ENCODE data around the gene PPP1R3D. TPM values are rescaled to one million over a fixed set of nuclear protein-coding genes. Genes with fewer than 3 reads are reported as not detected.

PPP1R3D gene
- total and polyA plus RNA-seq, 9 of the 15 experiments (the other 6 are each of a cell fraction or from before 2014, with no cell fraction given) = 0.35 to 3.3 (median 1.8) TPM

GRCh38 chr20:59933296-59933848, 6.7 kb downstream of the PPP1R3D start, which contains the start of gene SYCP2 (continued):
- no peak for TF ChIP-seq PML (IDR thresholded peaks at IDR 0.05; ENCODE audit: low read length)
- TF ChIP-seq ZNF407 (IDR thresholded peaks at IDR 0.05; ENCODE audit: low read depth) = no peak
- TF ChIP-seq LEF1 (IDR thresholded peaks at IDR 0.05) = no peak
- TF ChIP-seq SMARCC2 (IDR thresholded peaks at IDR 0.05; ENCODE audit: low read depth) = no peak
- TF ChIP-seq RUNX1 (IDR thresholded peaks at IDR 0.05; ENCODE audit: low read depth) = no peak
- TF ChIP-seq MAX (CRISPR knock-in tag; IDR thresholded peaks at IDR 0.05) = peak; percentile 79
- no peak for TF ChIP-seq ZNF584 (CRISPR knock-in tag; IDR thresholded peaks at IDR 0.05; ENCODE audit: low read depth)
- no peak for TF ChIP-seq KDM2B (CRISPR knock-in tag; IDR thresholded peaks at IDR 0.05)
- no peak for TF ChIP-seq EHMT2 (IDR thresholded peaks at IDR 0.05)
- TF ChIP-seq POLR3G (IDR thresholded peaks at IDR 0.05; ENCODE audit: extremely low read depth, insufficient read length, insufficient replicate concordance) = no peak
- TF ChIP-seq LARP7 (IDR thresholded peaks at IDR 0.05) = no peak
- TF ChIP-seq CAMTA2 (CRISPR knock-in tag; conservative IDR thresholded peaks at IDR 0.05) = no peak
- TF ChIP-seq YBX1 (IDR thresholded peaks at IDR 0.05) = no peak
- TF ChIP-seq FOXA1 (IDR thresholded peaks at IDR 0.05; ENCODE audit: borderline replicate concordance) = no peak
- no peak for TF ChIP-seq TAF9B (IDR thresholded peaks at IDR 0.05; ENCODE audit: partially characterized antibody)
- TF ChIP-seq KLF10 (CRISPR knock-in tag; IDR thresholded peaks at IDR 0.05) = no peak
- TF ChIP-seq ZNF23 (CRISPR knock-in tag; IDR thresholded peaks at IDR 0.05) = no peak
- TF ChIP-seq MCM5 (IDR thresholded peaks at IDR 0.05; ENCODE audit: low read depth) = no peak
- no peak for TF ChIP-seq KLF6 (CRISPR knock-in tag; IDR thresholded peaks at IDR 0.05; ENCODE audit: borderline replicate concordance)
- TF ChIP-seq ZBTB17 (CRISPR knock-in tag; IDR thresholded peaks at IDR 0.05) = no peak
- no peak for TF ChIP-seq SRSF1 (IDR thresholded peaks at IDR 0.05; ENCODE audit: low read depth, low read length)
- no peak for TF ChIP-seq CC2D1A (IDR thresholded peaks at IDR 0.05)
- TF ChIP-seq NFIC (IDR thresholded peaks at IDR 0.05) = peak; percentile 48; the same call in 1 of the 2 replicates
- no peak for TF ChIP-seq USF1 (CRISPR knock-in tag; IDR thresholded peaks at IDR 0.05)
- TF ChIP-seq MCM7 (IDR thresholded peaks at IDR 0.05) = no peak
